ENCODE results near the gene POLRMT. TPM values are rescaled to one million over a fixed set of nuclear protein-coding genes. Genes with fewer than 3 reads are reported as not detected.

The POLRMT gene
- total RNA-seq, 1 experiment from 2014 or later: 104 TPM

GRCh38 chr19:595326-596262 lies 37.7 kb downstream of the POLRMT start:
- no peak overlapping the region for H4K5ac ChIP-seq (ENCODE audit: insufficient read length, low read depth, low read length)
- no peaks in the 10 kb centered on the region for H3K9me3 ChIP-seq (ENCODE audit: control insufficient read depth, low read depth, low read length)
- Mint-ChIP-seq H3K9me3 (peaks cover 3 to 7% of the 10 kb centered on the region in 2 experiments), H3K27me3 (ENCODE audit: low read depth) (peaks cover 37% of the 10 kb centered on the region), H3K4me1 (0 out of 4 replicates have a peak, but pooled peaks cover 0 to 3% of the 10 kb centered on the region in 2 experiments), H3K27ac (no peak overlapping the region), H3K36me3 (ENCODE audit: insufficient read depth in 1 of 3, low read depth in 3 of 3) (no peaks in the 10 kb centered on the region), H3K4me3 (no peak overlapping the region)
- no peak overlapping the region for H3K4me2 ChIP-seq (ENCODE audit: insufficient read depth, insufficient read length, low read length)
- no peak overlapping the region for H3K27ac ChIP-seq (ENCODE audit: insufficient read length, low read depth, low read length)
- H2AK5ac ChIP-seq (ENCODE audit: insufficient read length, low read length): no peak overlapping the region
- no peak for TF ChIP-seq CTCF (conservative IDR thresholded peaks at IDR 0.05)
- H3K14ac ChIP-seq (ENCODE audit: insufficient read depth, low read length): no peak overlapping the region; the same call in 1 of the 2 replicates
- no peak overlapping the region for H2BK15ac ChIP-seq (ENCODE audit: low read depth, low read length)
- peaks cover 3% of the 10 kb centered on the region for H4K20me1 ChIP-seq (ENCODE audit: control insufficient read depth, insufficient read depth, insufficient read length)
- no peak for DNase-seq
- no peak overlapping the region for H2BK5ac ChIP-seq (ENCODE audit: insufficient read length, low read length)
- no peak overlapping the region for H2AFZ ChIP-seq (ENCODE audit: low read length)
- H3K56ac ChIP-seq (ENCODE audit: insufficient read length, low read depth, low read length): no peak overlapping the region
- H4K8ac ChIP-seq (replicated peaks; ENCODE audit: insufficient read length, low read depth, low read length): no peak overlapping the region
- H4K91ac ChIP-seq (ENCODE audit: insufficient read length, low read depth, low read length): no peak overlapping the region
- H3K79me2 ChIP-seq (ENCODE audit: insufficient read depth, low read length): no peaks in the 10 kb centered on the region
- no peaks in the 10 kb centered on the region for H3K4me1 ChIP-seq (ENCODE audit: insufficient read depth, low read length)
- H3K27me3 ChIP-seq (ENCODE audit: insufficient read depth, low read length): peaks cover 5% of the 10 kb centered on the region; the same call in 1 of the 2 replicates
- WGBS (ENCODE audit: extremely low coverage, insufficient read length, low lambda C conversion rate): no CpG with 5 or more reads among the region's 42 CpGs
- H2BK12ac ChIP-seq (ENCODE audit: insufficient read length, low read depth, low read length): no peak overlapping the region
- H3K9ac ChIP-seq (ENCODE audit: extremely low read depth, insufficient read length, low read length): no peak overlapping the region
- H2BK20ac ChIP-seq (ENCODE audit: low read depth, low read length, poor library complexity, severe bottlenecking): no peak overlapping the region
- H3K23me2 ChIP-seq (ENCODE audit: insufficient read length, low read depth, low read length, poor library complexity, severe bottlenecking): no peaks in the 10 kb centered on the region
- no peaks in the 10 kb centered on the region for H3K79me1 ChIP-seq (ENCODE audit: insufficient read depth, low read depth, low read length, poor library complexity, severe bottlenecking)
- H3K18ac ChIP-seq (ENCODE audit: insufficient read length, low read depth, low read length): no peak overlapping the region
- H3K4ac ChIP-seq (ENCODE audit: low read depth, low read length): no peak overlapping the region
- H3T11ph ChIP-seq (ENCODE audit: low read length): no peak overlapping the region
- no peak overlapping the region for H2BK120ac ChIP-seq (ENCODE audit: low read depth, low read length, poor library complexity, severe bottlenecking)
- no peak overlapping the region for H3K23ac ChIP-seq (ENCODE audit: insufficient read length, low read depth, low read length)
